NCI-H1694 (cell line): ENCODE data around the gene GRK3.
"Not testable (repeated sequence)": the region's sequence is repeated elsewhere in the genome, so short reads cannot be mapped to it uniquely, and the experiment has no call there.

Experiments used
- DNase-seq: peaks from one replicate; lab custom pipeline; 2025; lab: John Stamatoyannopoulos, UW

GRK3 gene

DNA sequence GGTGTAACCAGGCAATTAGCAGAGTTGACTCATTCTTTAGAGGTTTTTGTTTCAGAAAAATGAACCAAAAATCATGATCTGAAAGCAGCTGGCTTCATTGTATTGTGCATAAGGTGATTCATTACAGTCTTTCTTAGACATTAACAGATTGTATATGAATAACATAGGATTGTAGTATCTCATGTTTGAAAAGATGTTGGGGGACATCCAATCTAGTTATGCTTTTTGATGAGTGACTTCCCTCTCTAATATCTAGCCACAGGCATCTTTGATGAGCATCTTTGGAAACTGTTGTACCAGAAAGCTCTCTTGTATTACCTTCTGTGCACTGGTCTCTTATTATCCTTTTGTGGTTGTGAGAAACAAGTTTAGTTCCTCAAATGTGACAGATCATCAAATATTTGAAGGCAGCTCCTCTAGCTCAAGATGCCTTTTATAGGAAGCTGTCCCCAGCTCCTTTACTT, 8.3 kb downstream of the GRK3 start:
- DNase-seq = no peak

DNA sequence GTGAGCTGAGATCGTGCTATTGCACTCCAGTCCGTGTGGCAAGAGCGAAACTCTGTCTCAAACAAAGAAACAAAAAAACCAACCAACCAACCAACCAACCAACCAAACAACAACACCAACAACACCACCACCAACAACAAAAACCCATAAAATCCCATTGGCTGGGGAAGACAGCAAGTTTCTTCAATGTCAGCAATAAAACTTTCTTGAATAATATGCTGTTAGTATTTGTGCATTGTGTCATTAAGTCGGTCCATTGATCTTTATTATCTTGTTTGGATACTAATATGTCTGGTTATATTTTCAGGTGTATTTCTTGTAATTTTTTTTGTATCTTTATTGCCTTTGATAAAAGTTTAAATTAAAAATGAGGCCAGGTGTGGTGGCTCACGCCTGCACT, 9.4 kb downstream of the GRK3 start:
- no peak for DNase-seq

DNA sequence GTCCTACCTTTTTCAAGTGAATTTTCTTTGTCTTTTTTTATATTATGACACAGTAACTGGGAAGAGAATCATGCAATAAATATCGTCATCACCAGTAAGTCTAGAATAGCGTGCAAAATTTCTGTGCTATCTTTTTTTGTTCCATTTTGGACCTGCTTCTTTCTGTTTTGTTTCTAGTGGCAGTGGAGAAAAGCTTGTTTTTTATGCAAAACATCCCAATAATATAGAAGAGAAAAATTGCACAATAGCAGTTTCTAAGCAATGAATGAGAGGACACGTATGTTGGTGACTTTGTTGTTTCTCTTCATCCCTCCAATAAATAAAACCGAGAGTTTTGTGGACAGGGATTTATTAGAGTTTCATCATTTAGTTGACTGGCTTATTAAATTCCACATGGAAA, 10.3 kb downstream of the GRK3 start:
- DNase-seq = no peak

DNA sequence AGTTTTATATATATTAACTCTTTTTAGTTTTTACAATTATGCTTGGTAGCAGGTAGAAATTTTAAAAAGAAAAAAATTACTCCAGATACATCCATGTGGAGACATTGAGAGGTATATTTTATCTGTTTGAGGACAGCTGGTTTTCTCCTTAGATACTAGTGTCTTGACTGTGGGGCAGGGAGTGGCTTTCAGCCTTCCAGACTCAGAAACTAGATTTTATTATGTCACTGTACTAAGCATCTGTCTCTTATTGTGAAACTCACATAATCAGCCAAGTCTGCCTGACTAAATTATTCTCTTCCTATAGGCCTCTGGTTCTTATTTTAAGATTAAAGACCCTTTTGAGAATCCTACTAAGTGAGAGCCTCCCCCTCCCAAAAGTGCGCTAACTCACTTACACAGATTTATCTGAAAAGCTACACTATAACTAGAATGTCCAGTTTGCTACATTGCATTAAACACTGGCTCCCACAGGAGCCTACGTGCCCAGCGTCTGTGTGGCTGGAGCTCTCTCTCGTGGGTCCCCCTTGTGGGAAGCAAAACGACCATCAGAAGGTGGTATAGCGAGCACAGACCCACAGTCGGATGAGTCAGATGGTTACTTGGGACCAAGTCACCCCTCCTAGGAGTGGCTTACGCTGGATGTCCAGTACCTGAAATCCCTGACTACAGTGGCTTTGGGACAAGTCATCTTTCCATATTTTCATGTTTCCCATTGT, 11.4 kb downstream of the GRK3 start:
- DNase-seq = not testable (repeated sequence)

DNA sequence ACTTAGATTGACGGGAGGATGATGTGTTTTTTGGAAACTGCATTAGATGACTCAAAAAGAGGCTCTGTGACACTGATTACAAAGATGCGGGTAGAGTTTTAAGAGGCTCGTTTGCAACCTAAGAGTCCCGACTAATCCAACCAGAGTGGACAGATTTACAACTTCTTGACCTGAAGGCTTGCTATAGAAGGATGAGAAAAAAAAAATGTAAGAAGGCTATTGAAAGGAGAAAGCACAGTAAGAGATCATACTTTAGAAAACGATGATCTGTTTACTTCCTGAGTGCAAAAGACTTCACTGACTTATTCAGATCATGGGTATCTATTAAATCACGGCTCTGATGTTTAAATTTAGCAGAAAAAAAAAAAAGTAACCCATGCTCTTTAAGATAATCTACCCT, 17.0 kb downstream of the GRK3 start:
- DNase-seq = not testable (repeated sequence)

DNA sequence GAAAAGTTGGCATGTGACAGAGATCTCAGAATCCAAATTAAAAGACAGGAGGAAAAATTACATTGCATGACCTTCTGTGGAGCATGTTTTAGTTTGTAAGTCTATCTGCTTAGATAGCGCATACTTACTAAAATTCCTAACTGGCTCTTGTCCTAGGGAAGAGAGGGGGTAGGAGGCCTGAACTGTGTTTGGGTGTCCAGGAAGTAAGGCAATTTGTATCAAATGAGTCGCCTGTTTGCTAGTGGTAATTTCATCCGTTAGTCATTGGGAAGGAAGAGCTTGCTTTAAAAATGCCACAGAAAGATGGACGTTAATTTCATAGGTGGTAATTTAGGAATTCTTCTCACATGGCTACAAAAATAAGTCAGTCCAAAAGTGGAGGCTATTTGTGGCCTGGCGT, 18.5 kb downstream of the GRK3 start:
- DNase-seq = no peak

DNA sequence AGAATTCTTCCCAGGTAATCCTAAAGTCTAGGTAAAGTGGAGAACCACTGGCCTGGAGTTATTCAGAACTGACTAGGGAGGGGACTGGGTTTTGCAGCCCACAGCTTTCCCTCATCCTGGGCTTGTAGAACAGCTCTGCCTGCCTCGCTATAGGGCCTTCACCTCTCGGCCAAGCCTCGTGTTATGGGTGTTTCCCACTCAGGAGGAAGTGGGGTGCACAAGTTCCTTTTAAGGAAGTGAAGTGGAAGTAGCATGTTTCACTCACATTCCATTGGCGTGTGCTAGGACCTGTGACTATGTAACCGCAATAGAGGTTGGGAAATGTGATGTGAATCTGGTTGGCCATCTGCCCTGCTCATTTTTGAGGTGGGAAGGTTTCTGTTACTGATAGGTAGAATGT, 20.5 kb downstream of the GRK3 start:
- DNase-seq = not testable (repeated sequence)

DNA sequence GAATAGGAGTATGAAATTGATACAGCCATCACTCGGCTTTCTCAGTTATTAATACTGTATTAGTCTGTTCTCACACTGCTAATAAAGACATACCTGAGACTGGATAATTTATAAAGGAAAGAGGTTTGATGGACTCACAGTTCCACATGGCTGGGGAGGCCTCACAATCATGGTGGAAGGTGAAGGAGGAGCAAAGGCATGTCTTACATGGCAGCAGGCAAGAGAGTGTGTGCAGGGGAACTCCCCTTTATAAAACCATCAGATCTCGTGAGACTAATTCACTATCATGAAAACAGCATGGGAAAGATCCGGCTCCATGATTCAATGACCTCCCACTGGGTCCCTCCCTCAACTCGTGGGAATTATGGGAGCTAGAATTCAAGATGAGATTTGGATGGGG, 25.2 kb downstream of the GRK3 start:
- not testable (repeated sequence) for DNase-seq

DNA sequence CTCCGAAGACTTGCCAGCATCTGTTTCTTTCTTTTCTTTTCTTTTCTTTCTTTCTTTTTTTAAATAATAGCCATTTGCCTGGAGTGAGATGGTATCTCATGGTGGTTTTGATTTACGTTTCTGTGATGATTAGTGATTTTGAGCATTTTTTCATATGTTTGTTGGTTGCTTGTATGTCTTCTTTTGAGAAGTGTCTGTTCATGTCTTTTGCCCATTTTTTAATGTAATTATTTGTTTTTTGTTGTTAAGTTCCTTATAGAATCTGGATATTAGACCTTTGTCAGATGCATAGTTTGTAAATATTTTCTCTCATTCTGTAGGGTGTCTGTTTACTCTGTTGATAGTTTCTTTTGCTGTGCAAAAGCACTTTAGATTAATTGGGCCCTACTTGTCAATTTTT, 28.8 kb downstream of the GRK3 start:
- not testable (repeated sequence) for DNase-seq

DNA sequence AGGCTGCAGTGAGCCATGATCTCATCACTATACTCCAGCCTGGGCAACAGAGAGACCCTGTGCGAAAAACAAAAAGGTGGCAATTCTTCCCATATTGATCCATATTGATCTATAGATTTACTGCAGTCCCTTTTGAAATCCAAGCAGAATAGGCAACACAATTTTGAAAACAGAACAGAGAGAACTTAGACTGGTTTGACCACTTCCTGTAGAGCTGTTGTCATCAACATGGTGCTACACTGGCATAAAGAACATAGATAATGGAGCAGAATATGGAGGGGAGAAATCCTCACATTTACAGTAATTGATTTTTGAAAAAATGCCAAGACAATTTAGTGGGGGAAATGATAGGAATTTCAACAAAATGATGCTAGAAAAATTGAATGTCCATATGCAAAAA, 34.1 kb downstream of the GRK3 start:
- no peak for DNase-seq

DNA sequence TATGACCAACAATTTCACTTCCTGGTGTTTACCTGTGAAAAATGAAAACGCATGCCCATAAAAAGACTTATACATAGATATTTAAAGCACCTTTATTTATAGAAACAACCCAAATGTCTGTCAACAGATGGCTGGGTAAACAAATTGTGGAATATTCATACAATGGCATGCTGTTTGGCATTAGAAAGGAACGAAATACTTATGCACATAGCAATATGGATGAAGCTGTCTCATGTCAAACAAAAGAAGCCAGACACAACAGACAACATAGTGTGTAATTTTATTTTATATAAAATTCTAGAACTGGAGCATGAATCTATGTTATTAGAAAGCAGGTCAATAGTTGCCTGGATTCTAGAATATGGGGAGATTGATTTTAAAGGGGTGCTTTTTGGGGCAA, 38.0 kb downstream of the GRK3 start:
- DNase-seq = no peak

DNA sequence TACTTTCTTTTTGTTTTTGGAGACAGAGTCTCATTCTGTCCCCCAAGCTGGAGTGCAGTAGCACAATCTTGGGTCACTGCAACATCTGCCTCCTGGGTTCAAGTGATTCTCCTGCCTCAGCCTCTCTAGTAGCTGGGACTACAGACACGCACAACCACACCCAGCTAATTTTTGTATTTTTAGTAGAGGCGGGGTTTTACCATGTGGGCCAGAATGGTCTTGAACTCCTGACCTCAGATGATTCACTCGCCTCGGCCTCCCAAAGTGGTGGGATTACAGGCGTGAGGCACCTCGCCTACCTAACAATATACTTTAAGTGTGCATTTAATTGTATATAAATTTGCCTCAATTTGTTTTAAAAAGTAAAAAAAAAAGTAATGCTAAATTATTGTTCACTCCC, 38.4 kb downstream of the GRK3 start:
- no peak for DNase-seq

DNA sequence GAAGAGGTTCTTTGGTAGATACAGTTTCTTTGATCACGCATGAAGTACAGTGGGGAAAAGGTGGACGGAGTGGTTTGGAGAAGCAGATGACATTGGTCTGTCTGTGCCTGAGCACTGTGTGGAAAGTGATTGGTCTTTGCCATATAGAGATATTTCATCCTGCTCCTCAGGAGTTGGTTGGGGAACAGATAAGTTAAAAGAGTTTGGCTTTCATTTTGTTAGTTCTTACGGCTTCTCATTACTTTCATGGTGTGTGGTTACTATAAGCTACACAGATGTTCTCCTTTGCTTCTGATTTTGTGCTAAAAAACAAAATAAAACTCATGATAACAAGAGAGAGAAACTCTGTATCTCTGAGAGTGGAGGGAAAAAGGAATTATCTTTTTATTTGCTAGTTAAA, 40.7 kb downstream of the GRK3 start:
- DNase-seq = not testable (repeated sequence)

DNA sequence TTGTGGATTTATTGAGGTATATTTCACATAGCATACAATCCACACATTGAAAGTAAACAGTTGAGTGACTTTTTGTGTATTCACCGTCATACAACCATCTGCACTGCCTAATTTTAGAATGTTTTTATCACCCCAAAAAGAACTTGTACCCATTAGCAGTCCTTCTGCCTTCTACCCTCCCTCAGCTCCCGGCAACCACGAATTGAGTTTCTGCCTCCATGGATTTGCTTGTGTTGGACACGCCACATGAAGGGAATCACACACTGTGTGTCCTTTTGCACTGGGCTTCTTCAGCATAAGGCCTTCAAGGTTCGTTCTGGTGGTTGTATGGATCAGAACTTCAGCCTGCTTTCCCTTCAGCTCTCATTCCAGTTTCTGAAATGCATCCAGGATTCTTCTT, 41.1 kb downstream of the GRK3 start:
- DNase-seq = not testable (repeated sequence)

DNA sequence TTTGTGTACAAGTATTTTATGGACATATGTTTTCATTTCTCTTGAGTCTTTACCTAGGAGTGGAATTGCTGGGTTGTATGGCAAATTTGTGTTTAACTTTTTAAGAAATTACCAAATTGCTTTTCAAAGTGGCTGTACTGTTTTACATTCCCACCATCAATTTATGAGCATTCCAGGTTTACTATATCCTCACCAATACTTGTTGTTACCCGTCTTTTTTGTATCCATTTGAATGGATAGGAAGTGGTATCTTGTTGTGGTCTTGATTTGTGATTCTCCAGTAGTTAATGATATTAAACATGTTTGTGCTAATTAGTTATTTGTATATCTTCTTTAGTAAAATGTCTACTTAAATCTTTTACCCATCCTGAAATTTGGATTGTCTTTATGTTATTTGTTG, 46.8 kb downstream of the GRK3 start:
- DNase-seq = not testable (repeated sequence)

DNA sequence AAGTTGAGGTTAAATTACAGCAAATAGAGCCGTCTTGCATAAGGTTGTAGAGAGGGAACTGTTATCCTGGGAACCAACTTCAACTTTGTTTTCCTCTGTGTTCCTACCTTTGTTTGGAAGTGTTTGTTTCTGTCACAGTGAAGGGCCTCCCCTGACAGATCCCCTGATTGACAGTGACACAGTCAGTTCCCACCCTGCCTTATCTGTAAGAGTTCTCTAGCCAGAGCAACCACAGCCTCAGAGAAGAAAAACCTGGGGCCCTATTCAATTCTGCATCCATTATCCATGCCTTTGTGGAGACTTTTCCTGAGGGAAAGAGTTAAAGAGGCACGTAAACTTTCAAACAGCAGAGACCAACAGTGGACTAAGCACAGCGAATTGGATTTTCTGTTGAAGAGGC, 48.7 kb downstream of the GRK3 start:
- not testable (repeated sequence) for DNase-seq

DNA sequence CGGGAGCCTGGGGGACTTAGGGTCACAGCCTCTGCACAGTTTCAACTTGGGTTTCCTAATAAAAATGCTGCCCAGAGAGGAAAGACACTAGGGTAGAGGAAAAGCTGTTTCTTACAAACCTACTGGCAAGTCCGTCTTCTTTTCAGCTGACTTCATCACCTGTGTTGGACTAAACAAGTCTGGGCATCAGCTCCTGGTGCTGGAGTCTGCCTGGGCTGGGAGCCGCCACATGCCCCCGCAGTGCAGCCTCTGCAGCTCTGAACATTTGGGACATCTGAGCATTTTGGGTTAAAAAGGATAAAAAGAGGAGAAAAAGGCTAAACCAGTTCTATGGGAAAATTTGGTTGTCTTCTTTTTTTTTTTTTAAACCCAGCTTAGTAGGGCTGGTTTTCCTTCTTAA, 49.1 kb downstream of the GRK3 start:
- DNase-seq = not testable (repeated sequence)

DNA sequence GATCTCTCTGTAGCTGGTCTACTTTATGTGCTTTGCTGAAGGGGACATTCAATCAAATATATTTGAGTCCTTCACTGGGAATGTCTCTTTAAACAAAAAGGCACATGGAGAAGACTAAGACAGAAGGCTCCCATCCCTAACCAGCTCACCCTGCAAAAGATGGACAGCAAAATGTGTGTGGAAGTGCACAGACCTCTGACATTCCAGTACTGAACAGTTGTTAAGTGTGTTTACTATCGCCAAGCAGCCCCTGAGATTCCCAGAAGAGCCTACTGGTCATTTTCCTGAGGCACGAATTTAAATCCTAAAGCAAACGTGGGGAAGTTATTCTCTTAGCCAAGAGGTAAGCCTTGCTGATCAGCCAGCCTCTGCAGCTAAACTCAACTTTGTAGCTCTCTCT, 50.3 kb downstream of the GRK3 start:
- not testable (repeated sequence) for DNase-seq

DNA sequence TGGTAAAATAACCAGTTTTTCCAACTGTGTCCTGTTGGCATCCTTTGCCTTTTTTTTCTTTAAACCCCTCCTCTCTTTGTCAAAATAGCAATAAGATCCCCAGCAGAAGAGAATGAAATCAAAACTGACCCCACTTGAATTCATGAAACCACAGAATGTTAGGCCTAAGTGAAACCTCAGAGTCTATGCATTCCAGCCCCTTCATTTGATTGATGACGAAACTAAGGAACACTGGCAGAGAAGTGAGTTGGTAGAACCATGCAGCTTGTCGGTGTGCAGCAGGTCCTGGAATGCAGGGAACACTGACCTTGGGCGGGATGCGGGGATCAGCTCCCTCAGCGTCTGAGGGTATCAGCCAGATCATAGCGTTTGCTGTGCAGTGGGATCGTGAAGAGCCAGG, 57.5 kb downstream of the GRK3 start:
- no peak for DNase-seq

DNA sequence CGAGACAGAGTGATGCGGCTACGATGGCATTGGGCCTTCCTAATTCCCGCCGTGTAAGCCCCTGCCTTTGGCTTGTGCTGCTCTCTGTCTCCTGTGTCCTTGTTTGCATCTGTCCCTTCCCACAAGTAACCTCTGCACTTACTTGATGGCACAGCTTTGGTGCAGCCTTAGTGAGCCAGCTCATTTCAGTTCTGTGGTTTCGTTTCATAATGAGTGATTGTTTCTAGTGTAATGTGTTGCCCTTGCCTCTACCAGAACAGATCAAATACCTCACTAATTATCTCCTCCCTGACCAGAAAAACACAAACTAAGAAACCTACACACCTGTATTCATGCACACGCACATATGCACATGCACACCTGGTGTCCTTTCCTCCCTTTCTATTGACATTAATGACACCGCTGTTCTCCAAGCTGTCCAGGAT, 58.8 kb downstream of the GRK3 start:
- DNase-seq = no peak

DNA sequence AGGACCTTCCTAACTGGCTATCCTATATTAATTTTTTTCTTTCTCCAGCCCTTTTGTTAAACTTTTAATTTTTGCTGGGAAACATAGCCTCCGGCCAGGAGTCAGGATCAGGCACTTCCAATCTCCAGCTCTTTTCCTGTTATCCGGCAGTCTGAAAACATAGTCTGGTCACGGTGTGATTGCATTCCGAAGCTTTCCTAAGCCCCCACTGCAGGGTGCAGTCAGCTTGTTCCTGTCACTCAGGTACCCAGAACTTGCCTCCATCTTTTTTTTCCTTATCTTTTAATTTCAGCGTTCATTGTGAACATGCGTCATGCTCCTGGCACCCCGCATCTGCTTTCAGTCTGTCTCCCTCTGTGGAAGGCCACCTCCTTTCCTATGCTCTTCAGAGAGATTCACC, 59.4 kb downstream of the GRK3 start:
- DNase-seq = no peak

DNA sequence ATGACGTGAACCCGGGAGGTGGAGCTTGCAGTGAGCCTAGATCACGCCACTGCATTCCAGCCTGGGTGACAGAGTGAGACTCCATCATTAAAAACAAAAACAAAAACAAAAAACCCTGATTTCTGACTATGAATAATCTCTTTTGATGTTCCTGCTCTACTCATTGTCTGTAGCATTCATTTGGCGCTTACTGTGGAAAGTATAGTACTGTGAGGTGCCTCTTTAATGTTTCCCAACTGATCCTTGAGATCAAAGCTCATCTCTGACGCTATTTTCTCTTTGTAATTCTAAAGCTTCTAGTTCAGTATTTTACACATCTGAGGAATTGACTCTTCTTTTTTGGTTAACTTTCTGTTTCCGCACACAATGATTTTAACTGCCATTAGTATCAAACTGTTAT, 60.0 kb downstream of the GRK3 start:
- DNase-seq = no peak

DNA sequence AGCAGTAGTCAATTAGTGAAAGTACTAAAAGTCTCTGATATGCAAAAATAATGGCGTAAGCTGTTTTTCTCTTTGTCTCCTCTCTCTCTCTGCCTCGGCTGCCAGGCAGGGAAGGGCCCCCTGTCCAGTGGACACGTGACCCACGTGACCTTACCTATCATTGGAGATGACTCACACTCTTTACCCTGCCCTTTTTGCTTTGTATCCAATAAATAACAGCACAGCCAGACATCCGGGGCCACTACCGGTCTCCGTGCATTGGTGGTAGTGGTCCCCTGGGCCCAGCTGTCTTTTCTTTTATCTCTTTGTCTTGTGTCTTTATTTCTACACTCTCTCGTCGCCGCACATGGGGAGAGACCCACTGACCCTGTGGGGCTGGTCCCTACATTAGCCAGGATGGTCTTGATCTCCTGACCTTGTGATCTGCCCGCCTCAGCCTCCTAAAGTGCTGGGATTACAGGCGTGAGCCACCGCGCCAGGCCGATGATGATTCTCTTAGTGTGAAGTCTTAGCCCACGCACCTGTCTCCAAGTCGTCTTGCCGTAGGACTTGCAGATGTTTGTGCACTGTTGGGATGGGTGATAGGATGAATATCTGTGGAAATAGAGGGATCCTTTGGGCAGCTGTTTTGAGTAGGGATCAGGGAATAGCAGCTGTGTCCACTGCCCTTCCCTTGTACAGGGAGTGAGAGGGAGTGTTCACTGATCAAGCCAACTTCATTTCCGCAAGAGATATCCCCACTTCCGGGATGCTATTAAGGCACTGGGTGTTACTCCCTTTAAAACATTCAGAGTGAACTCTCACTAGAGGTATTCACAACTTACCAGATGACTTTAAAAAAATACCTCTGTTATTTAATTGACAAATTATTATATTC, 61.5 kb downstream of the GRK3 start:
- not testable (repeated sequence) for DNase-seq
